Activated T-helper 17 cell treated with anti-CD3 and anti-CD28 coated beads, Interleukin-2, amount 50 U/mL, for 72 hours (primary cell): ENCODE data around the gene C17orf58. TPM values are rescaled to one million over a fixed set of nuclear protein-coding genes. Genes with fewer than 3 reads are reported as not detected.
A peak's percentile ranks its signal among the peaks of the same experiment; 100 is the strongest.
"Not testable (repeated sequence)": the region's sequence is repeated elsewhere in the genome, so short reads cannot be mapped to it uniquely, and the experiment has no call there.

Source experiments
- ATAC-seq: fragments of 150-1000 bp; cut with Tn5 transposase; replicated peaks from 2 replicates; pipeline ENCODE4 v1.10.0; 2021; ENCODE audit warnings: mild to moderate bottlenecking, moderate library complexity
- H3K27ac Mint-ChIP-seq: one replicate; pipeline ENCODE4 v1.8.0; 2022; ENCODE audit warnings: mixed read lengths
- H3K27me3 Mint-ChIP-seq: one replicate; pipeline ENCODE4 v1.8.0; 2022; ENCODE audit warnings: mixed read lengths
- H3K36me3 Mint-ChIP-seq: one replicate; pipeline ENCODE4 v1.8.0; 2022; ENCODE audit warnings: low read depth, mild to moderate bottlenecking, mixed read lengths
- H3K4me1 Mint-ChIP-seq: one replicate; pipeline ENCODE4 v1.8.0; 2022; ENCODE audit warnings: mixed read lengths
- H3K4me3 Mint-ChIP-seq: one replicate; pipeline ENCODE4 v1.8.0; 2022; ENCODE audit warnings: mild to moderate bottlenecking, mixed read lengths
- H3K9me3 Mint-ChIP-seq: one replicate; pipeline ENCODE4 v1.8.0; 2022; ENCODE audit warnings: mixed read lengths
- total RNA-seq, 2 donors: library from RNA; stranded (reverse); gene quantifications; one replicate each; pipeline ENCODE4 v1.2.3, GENCODE V29; 2022

C17orf58 gene
- total RNA-seq, 2 donors from 2014 or later, result 25.9 to 27.3 TPM

GRCh38 chr17:68019336-68019674 is 23.0 kb upstream of the C17orf58 start:
- Mint-ChIP-seq H3K36me3 (peaks cover 14% of the 10 kb centered on the region), H3K4me3 (peak overlapping the region; percentile 85), H3K4me1 (peaks cover 6% of the 10 kb centered on the region), H3K27ac (peak overlapping the region; percentile 100), H3K27me3 (no peaks in the 10 kb centered on the region), H3K9me3 (no peaks in the 10 kb centered on the region)
- ATAC-seq, result no peak

- not testable (repeated sequence) for H3K4me1 Mint-ChIP-seq, H3K4me3 Mint-ChIP-seq, ATAC-seq, H3K27me3 Mint-ChIP-seq, H3K27ac Mint-ChIP-seq, H3K9me3 Mint-ChIP-seq
- H3K36me3 Mint-ChIP-seq, result peaks cover 14% of the 10 kb centered on the region
Measured at GRCh38 chr17:68018493-68018892, 22.2 kb upstream of the C17orf58 start.

GRCh38 chr17:68016838-68017237 is 20.6 kb upstream of the C17orf58 start:
- no peak for ATAC-seq
- Mint-ChIP-seq H3K27me3 (no peaks in the 10 kb centered on the region), H3K4me1 (peaks cover 6% of the 10 kb centered on the region), H3K36me3 (peaks cover 14% of the 10 kb centered on the region), H3K27ac (no peak overlapping the region), H3K4me3 (no peak overlapping the region), H3K9me3 (no peaks in the 10 kb centered on the region)

- Mint-ChIP-seq H3K4me1 (peaks cover 12% of the 10 kb centered on the region), H3K36me3 (peaks cover 9% of the 10 kb centered on the region), H3K4me3 (no peak overlapping the region), H3K27me3 (no peaks in the 10 kb centered on the region), H3K9me3 (no peaks in the 10 kb centered on the region), H3K27ac (no peak overlapping the region)
- ATAC-seq, result no peak
Measured at GRCh38 chr17:68015081-68015723, 18.9 kb upstream of the C17orf58 start.

- H3K27ac Mint-ChIP-seq, result peak overlapping the region; percentile 20
- H3K4me3 Mint-ChIP-seq, result no peak overlapping the region
Measured at GRCh38 chr17:68013385-68013784, 17.1 kb upstream of the C17orf58 start.

GRCh38 chr17:68011199-68011665 is 15.0 kb upstream of the C17orf58 start:
- Mint-ChIP-seq H3K4me3 (peak overlapping the region; percentile 84), H3K4me1 (peaks cover 6% of the 10 kb centered on the region), H3K36me3 (no peaks in the 10 kb centered on the region), H3K27ac (peak overlapping the region; percentile 83), H3K9me3 (no peaks in the 10 kb centered on the region), H3K27me3 (no peaks in the 10 kb centered on the region)
- peak; percentile 94 for ATAC-seq

More at GRCh38 chr17:68013385-68013784, 17.1 kb upstream of the C17orf58 start:
- no peak for ATAC-seq
- Mint-ChIP-seq H3K27me3 (no peaks in the 10 kb centered on the region), H3K36me3 (no peaks in the 10 kb centered on the region), H3K4me1 (peaks cover 6% of the 10 kb centered on the region), H3K9me3 (no peaks in the 10 kb centered on the region)

GRCh38 chr17:68006797-68007196 is 10.5 kb upstream of the C17orf58 start:
- Mint-ChIP-seq H3K27me3 (no peaks in the 10 kb centered on the region), H3K4me3 (no peak overlapping the region), H3K36me3 (no peaks in the 10 kb centered on the region), H3K4me1 (peaks cover 6% of the 10 kb centered on the region), H3K9me3 (no peaks in the 10 kb centered on the region), H3K27ac (no peak overlapping the region)
- no peak for ATAC-seq

GRCh38 chr17:68004201-68004600 is 7.9 kb upstream of the C17orf58 start:
- ATAC-seq, result no peak
- no peak overlapping the region for H3K27ac Mint-ChIP-seq
- no peaks in the 10 kb centered on the region for H3K36me3 Mint-ChIP-seq
- no peaks in the 10 kb centered on the region for H3K9me3 Mint-ChIP-seq
- H3K4me1 Mint-ChIP-seq, result no peaks in the 10 kb centered on the region
- no peaks in the 10 kb centered on the region for H3K27me3 Mint-ChIP-seq
- no peak overlapping the region for H3K4me3 Mint-ChIP-seq

GRCh38 chr17:67999291-67999911 is 3.1 kb upstream of the C17orf58 start:
- Mint-ChIP-seq H3K36me3 (peaks cover 14% of the 10 kb centered on the region), H3K4me1 (peaks cover 17% of the 10 kb centered on the region), H3K4me3 (no peak overlapping the region), H3K27ac (no peak overlapping the region), H3K27me3 (peaks cover 3% of the 10 kb centered on the region), H3K9me3 (no peaks in the 10 kb centered on the region)
- ATAC-seq, result no peak

GRCh38 chr17:67998466-67998865 is 2.2 kb upstream of the C17orf58 start:
- Mint-ChIP-seq H3K4me1 (peaks cover 18% of the 10 kb centered on the region), H3K27me3 (peaks cover 3% of the 10 kb centered on the region), H3K4me3 (no peak overlapping the region), H3K36me3 (peaks cover 19% of the 10 kb centered on the region), H3K9me3 (no peaks in the 10 kb centered on the region), H3K27ac (no peak overlapping the region)
- no peak for ATAC-seq

GRCh38 chr17:67995570-67996263 is 552 bp downstream of the C17orf58 start:
- peak overlapping the region; percentile 98 for H3K4me3 Mint-ChIP-seq
- ATAC-seq, result no peak
- H3K27ac Mint-ChIP-seq, result peak overlapping the region; percentile 94
- no peaks in the 10 kb centered on the region for H3K9me3 Mint-ChIP-seq
- peaks cover 18% of the 10 kb centered on the region for H3K4me1 Mint-ChIP-seq
- H3K27me3 Mint-ChIP-seq, result peaks cover 3% of the 10 kb centered on the region
- H3K36me3 Mint-ChIP-seq, result peaks cover 36% of the 10 kb centered on the region

GRCh38 chr17:67994817-67995569 is 1.3 kb downstream of the C17orf58 start:
- peak overlapping the region; percentile 94 for H3K27ac Mint-ChIP-seq
- no peaks in the 10 kb centered on the region for H3K9me3 Mint-ChIP-seq
- peaks cover 36% of the 10 kb centered on the region for H3K36me3 Mint-ChIP-seq

GRCh38 chr17:67993998-67994361 is 2.3 kb downstream of the C17orf58 start:
- Mint-ChIP-seq H3K9me3 (no peaks in the 10 kb centered on the region), H3K27ac (peak overlapping the region; percentile 94), H3K36me3 (peaks cover 36% of the 10 kb centered on the region), H3K4me1 (peaks cover 18% of the 10 kb centered on the region), H3K4me3 (peak overlapping the region; percentile 98), H3K27me3 (peaks cover 3% of the 10 kb centered on the region)
- ATAC-seq, result no peak

More at GRCh38 chr17:67994817-67995569, 1.3 kb downstream of the C17orf58 start:
- peaks cover 3% of the 10 kb centered on the region for H3K27me3 Mint-ChIP-seq
- peaks cover 18% of the 10 kb centered on the region for H3K4me1 Mint-ChIP-seq
- peak overlapping the region; percentile 98 for H3K4me3 Mint-ChIP-seq
- no peak for ATAC-seq
